Sciatic nerve (tissue), 2 donors: Measurements from ENCODE around the gene STX3. TPM values are rescaled to one million over a fixed set of nuclear protein-coding genes. Genes with fewer than 3 reads are reported as not detected.

ENCODE experiments used
- ATAC-seq: fragments of 200-7000 bp; cut with Tn5 transposase; one replicate; pipeline ENCODE4 v1.9.1; 2020; ENCODE audit warnings: mild to moderate bottlenecking, moderate library complexity
- DNase-seq: peaks from one replicate; pipeline ENCODE4 v3.0.0-alpha.2; 2020; ENCODE audit warnings: low spot score
- intact Hi-C: fragments of 100-400 bp; cut with DNase I; formaldehyde crosslinking; loops from one replicate; pipeline ENCODE4 v1.14.2; 2022
- total RNA-seq: library from RNA; stranded (reverse); fragmentation: NEBNext Ultra II Directional; extraction: Animal tissue kit (Norgen Biotek cat#: 25700); gene quantifications from one replicate; pipeline ENCODE4 v1.2.1, GENCODE V29; 2021
- donor health status: DM: no; HTN: no; CAD: no.
- donor health status: DM: no; HTN: no; CAD: no.

Gene STX3
- 19.3 TPM for total RNA-seq

- DNase-seq: peak; percentile 68
- intact Hi-C loops: loop anchor here (5.0 kb wide), 1 partner anchor 57 kb away; the partner anchor contains the start of gene MRPL16
- ATAC-seq: peak; percentile 54
Measured at GRCh38 chr11:59754859-59755700, at the start of gene STX3. Gene STX3 (plus strand): TSS chr11:59755376. CDS start chr11:59755606, 230 bp downstream.

GRCh38 chr11:59706518-59707285 lies 48.5 kb upstream of the STX3 start:
- ATAC-seq: no peak
- intact Hi-C loops: no loop called here
- no peak for DNase-seq

- ATAC-seq (no peak), DNase-seq (no peak)
- intact Hi-C loops: no loop called here
Measured at GRCh38 chr11:59707371-59707770, 47.8 kb upstream of the STX3 start.

GRCh38 chr11:59708537-59708936 lies 46.6 kb upstream of the STX3 start:
- intact Hi-C loops: no loop called here
- ATAC-seq: no peak
- DNase-seq: no peak

GRCh38 chr11:59710136-59710847 lies 44.9 kb upstream of the STX3 start:
- no peak for DNase-seq
- no peak for ATAC-seq
- intact Hi-C loops: no loop called here

- ATAC-seq: no peak
- no peak for DNase-seq
- intact Hi-C loops: no loop called here
Measured at GRCh38 chr11:59713745-59714144, 41.4 kb upstream of the STX3 start, which contains the start of gene OR10V1. Gene OR10V1 (minus strand): TSS chr11:59713845. CDS start chr11:59713845, 0 bp downstream.

GRCh38 chr11:59716051-59716450 lies 39.1 kb upstream of the STX3 start:
- ATAC-seq: no peak
- intact Hi-C loops: no loop called here
- DNase-seq: no peak

GRCh38 chr11:59719556-59719955 lies 35.6 kb upstream of the STX3 start:
- intact Hi-C loops: no loop called here

GRCh38 chr11:59724066-59724465 lies 31.1 kb upstream of the STX3 start:
- no peak for ATAC-seq
- DNase-seq: no peak
- intact Hi-C loops: no loop called here

More at GRCh38 chr11:59719556-59719955, 35.6 kb upstream of the STX3 start:
- ATAC-seq: no peak
- DNase-seq: no peak

GRCh38 chr11:59727426-59727825 lies 27.8 kb upstream of the STX3 start:
- intact Hi-C loops: no loop called here
- ATAC-seq (no peak), DNase-seq (no peak)

GRCh38 chr11:59728154-59728553 lies 27.0 kb upstream of the STX3 start:
- no peak for ATAC-seq
- intact Hi-C loops: no loop called here
- DNase-seq: no peak

- DNase-seq (no peak), ATAC-seq (no peak)
- intact Hi-C loops: no loop called here
Measured at GRCh38 chr11:59728913-59729312, 26.3 kb upstream of the STX3 start.

- no peak for DNase-seq
- intact Hi-C loops: no loop called here
- ATAC-seq: no peak
Measured at GRCh38 chr11:59729834-59730233, 25.3 kb upstream of the STX3 start.

GRCh38 chr11:59730896-59731565 lies 24.1 kb upstream of the STX3 start:
- DNase-seq: no peak
- no peak for ATAC-seq
- intact Hi-C loops: no loop called here

- intact Hi-C loops: no loop called here
- ATAC-seq (no peak), DNase-seq (no peak)
Measured at GRCh38 chr11:59746111-59746510, 9.1 kb upstream of the STX3 start.

- intact Hi-C loops: no loop called here
- ATAC-seq (peak; percentile 92), DNase-seq (peak; percentile 93)
Measured at GRCh38 chr11:59753650-59754493, 1.3 kb upstream of the STX3 start.

GRCh38 chr11:59754494-59754858 lies 700 bp upstream of the STX3 start:
- DNase-seq (no peak), ATAC-seq (peak; percentile 5)
- intact Hi-C loops: no loop called here
